NCI-H2029 treated with DMSO at 0.1 percent for 48 hours (cell line): ENCODE data around the gene LRRTM4.
"Not testable (repeated sequence)": the region's sequence is repeated elsewhere in the genome, so short reads cannot be mapped to it uniquely, and the experiment has no call there.

Experiments used
- DNase-seq: peaks from one replicate; lab custom pipeline; 2025; lab: John Stamatoyannopoulos, UW

LRRTM4 gene

DNA sequence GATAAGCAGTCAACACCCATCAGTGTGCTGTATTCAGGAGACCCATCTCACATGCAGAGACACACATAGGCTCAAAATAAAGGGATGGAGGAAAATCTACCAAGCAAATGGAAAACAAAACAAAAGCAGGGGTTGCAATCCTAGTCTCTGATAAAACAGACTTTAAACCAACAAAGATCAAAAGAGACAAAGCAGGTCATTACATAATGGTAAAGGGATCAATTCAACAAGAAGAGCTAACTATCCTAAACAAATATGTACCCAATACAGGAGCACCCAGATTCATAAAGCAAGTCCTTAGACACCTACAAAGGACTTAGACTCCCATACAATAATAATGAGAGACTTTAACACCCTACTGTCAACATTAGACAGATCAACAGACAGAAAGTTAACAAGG, 358.2 kb downstream of the LRRTM4 start:
- not testable (repeated sequence) for DNase-seq

GRCh38 chr2:77161009-77161408, 361.2 kb downstream of the LRRTM4 start:
- DNase-seq, result no peak

DNA sequence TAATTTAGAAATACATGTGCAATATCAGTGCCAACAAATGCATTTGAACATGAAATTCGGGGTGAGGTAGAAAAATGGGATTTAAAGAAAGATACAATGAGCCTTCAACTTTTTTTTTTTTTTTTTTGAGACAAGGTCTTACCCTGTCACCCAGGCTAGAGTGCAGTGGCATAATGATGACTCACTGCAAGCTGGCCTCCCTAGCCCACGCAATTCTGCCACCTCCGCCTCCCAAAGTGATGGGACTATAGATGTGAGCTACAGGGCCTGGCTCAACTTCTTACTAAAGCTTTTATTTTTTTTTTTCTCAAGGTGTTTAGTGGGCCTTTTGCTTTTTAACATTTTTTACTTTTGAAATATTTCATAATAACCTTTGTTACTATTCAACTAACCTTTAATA, 365.6 kb downstream of the LRRTM4 start:
- DNase-seq, result no peak

DNA sequence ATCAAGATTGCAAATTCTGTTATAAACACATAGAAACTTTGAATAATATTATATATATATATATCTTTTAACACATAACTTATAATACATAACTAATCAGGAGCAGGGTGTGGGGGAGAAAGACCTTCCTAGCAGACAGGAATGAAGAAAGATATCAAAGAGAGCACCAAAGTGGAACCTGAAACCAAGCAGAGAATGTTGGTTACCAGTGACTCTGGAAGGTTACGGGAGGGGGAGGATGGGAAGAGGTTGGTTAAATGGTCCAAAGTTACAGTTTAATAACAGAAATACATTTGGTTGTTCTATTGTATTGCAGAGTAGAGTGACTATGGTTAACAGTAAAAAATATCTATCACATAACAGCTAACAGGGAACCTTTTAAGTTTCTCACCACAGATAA, 366.7 kb downstream of the LRRTM4 start:
- no peak for DNase-seq

DNA sequence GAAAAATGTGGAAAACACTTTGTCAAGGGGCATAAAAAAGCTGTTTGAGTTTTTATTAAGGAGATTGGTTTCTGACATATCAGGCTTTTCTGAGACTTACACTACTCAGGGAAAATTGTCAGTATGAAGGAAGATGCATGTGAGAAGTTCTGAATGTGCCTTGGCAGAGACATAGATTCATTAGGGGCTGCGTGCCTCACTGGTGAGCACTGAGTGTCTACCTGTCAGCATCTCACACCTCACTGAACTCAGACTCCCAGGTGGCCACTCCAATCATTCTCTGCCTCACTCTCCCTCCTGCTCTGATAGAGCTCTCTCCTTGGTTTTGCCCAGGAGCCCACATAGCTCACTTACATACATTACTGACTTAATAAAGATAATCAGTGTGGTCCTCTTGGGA, 372.6 kb downstream of the LRRTM4 start:
- no peak for DNase-seq

GRCh38 chr2:77147153-77147552, 375.0 kb downstream of the LRRTM4 start:
- no peak for DNase-seq

- DNase-seq, result no peak
Measured at GRCh38 chr2:77144772-77145171, 377.4 kb downstream of the LRRTM4 start.

GRCh38 chr2:77142141-77142540, 380.0 kb downstream of the LRRTM4 start:
- DNase-seq, result no peak

DNA sequence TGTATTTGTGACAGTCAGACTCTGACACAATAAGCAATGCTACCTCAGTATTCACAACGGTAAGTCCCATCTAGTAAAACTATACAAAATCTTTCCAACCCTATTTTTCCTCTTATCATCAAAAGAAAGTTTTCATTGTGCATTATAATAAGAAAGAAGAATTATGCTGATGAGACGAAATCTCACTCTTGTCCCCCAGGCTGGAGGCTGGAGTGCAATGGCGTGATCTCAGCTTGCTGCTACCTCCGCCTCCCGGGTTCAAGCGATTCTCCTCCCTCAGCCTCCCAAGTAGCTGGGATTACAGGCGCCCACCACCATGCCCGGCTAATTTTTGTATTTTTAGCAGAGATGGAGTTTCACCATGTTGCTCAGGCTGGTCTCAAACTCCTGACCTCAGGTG, 393.7 kb downstream of the LRRTM4 start:
- DNase-seq, result not testable (repeated sequence)

DNA sequence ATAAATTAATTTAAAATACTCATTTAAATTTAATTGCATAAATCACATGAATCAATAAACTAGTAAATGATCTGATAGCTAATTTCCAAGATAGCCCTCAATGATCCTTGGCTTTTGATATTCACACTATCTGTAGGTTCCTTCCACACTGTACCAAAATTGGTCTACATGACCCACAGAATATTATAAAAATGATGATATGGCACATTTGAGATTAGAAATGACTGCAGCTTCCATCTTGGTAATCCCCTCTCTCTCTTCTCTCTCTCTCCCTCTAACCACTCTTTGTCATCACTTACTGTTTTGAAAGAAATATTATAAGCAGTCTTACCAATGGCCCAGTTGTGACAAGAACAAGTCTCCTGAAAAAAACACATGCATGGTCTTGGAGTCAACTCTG, 394.8 kb downstream of the LRRTM4 start:
- DNase-seq, result no peak

DNA sequence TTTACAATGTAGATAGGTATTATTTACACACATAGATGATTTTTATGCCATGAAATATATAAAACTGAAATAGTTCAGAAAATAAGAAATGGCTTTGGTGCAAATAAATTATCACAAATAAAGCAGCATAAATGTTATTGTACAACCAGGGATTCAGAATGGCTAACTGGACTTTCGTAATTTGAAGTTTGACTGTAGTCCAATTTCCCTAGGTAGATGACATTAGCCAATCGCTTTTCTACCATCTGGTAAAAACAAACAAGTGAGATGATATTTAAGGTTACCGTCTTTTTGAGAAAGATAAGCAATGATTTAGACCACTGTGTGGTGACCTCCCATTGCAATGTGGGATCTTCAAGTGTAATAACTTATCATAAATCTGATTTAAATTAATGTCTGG, 400.7 kb downstream of the LRRTM4 start:
- DNase-seq, result no peak

DNA sequence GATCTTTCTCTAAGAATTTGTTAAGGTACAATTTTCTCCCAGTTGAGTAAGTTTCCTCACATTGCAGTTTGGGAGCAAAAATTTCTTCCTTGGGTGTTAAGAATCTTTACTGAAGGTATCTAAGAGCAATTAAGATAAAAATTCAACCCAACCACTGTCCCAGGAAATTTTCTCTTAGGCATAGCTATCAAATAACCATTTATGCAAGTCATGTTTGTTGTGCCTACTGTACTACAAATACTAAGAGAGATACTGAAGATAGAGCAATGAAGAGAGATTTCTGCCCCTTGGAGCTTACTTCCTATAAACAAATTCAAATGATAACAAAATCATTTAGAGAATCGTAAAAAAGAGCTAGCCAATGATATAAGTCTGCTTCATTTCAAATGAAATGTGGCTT, 402.8 kb downstream of the LRRTM4 start:
- DNase-seq, result no peak

- DNase-seq, result no peak
Measured at GRCh38 chr2:77108915-77109314, 413.3 kb downstream of the LRRTM4 start.

DNA sequence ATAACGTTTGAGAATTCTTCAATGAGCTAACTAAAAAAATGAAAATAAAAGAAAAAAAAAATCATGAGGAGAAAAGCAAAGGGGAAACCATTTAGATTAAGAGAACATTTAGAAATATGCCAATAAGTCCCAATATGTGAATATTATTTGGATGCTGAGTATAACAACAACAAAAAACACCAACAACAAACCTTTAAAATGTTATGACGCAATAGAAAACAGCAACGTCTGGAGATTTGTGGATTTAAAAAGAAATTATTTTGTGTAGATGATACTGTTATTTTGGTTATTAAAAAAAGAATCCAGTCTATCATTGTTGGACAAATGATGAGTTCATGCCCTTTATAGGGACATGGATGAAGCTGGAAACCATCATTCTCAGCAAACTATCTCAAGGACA, 417.2 kb downstream of the LRRTM4 start:
- DNase-seq, result no peak

DNA sequence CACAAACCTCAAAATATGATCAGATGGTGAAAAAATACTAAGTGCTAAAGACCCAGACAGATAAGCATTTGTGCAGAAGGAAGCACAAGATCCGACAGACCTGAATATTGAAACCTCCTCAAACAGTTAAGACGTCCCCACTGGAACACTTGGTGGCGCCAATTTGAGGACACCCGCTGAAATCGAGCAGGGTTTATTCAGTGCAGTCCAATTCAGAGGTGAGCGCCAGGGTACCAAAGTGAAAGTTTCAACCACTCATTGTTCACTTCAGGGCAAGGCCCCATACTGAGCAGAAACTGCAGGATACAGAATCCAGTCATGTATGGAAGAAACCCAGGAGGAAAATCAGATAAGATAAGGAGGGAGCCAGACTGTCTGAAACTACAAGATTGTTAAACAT, 417.6 kb downstream of the LRRTM4 start:
- DNase-seq, result no peak

- no peak for DNase-seq
Measured at GRCh38 chr2:77102927-77103326, 419.2 kb downstream of the LRRTM4 start.

DNA sequence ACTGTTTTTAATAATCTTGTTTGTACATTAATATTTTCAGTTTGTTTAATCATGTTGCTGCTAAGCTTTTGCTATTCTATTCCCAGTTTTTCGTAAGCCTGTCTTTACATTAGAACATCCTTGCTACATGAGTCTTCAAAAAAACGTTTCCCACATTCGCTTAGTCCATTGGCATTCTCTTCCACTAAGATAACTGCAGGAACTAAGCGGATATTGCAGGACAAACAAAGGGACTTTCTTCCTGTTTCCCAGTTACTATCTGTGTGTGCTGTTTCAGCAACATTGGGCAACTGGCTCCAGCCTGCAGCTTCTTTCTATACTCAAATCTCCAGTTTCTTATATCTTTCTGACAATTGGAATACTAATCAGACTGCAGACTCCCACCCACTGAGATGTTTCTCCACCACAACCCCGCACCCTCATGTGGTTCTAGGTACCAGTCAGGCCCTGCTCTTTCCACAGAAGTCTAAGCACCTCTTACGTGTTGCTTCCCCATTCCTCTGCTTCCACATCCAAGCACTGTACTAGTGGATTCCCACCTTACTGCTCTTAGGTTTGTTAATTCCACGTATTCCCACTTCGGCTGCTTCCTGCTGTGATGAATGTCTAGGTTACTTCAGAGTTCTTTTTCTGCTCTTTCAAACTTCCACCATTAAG, 420.3 kb downstream of the LRRTM4 start:
- no peak for DNase-seq

DNA sequence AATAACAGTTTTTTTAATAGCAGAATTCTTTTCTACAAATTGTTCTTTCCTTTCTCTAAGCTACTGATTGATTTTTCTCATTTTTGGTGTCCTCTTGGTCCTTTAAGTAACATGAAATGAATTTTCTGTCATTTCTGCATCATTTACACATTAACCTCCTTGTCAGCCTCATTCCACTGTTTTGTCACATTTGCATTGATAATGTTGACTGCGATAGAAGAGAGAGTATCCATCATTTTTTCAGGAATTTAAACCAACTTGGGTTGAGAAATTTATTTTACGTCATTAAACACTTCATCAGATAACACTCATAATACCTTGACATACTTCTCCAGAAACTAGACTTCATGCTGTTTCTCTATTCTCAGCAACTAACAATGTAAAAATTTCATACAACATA, 422.2 kb downstream of the LRRTM4 start:
- no peak for DNase-seq

DNA sequence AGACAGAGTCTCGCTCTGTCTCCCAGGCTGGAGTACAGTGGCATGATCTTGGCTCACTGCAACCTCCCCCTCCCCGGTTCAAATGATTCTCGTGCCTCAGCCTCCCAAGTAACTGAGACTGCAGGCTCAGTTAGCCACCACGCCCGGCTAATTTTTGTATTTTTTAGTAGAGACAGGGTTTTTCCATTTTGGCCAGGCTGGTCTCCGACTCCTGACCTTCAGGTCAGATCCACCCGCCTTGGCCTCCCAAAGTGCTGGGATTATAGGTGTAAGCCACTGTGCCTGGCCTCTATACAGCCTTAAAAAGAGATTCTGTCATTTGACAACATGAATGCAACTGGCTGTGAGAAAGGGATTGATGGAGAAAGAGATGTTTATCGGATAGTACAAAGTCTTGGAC, 426.7 kb downstream of the LRRTM4 start:
- DNase-seq, result not testable (repeated sequence)

GRCh38 chr2:77095096-77095495, 427.1 kb downstream of the LRRTM4 start:
- DNase-seq, result no peak

GRCh38 chr2:77088424-77088823, 433.8 kb downstream of the LRRTM4 start:
- DNase-seq, result not testable (repeated sequence)

- DNase-seq, result no peak
Measured at GRCh38 chr2:77087987-77088414, 434.2 kb downstream of the LRRTM4 start.

DNA sequence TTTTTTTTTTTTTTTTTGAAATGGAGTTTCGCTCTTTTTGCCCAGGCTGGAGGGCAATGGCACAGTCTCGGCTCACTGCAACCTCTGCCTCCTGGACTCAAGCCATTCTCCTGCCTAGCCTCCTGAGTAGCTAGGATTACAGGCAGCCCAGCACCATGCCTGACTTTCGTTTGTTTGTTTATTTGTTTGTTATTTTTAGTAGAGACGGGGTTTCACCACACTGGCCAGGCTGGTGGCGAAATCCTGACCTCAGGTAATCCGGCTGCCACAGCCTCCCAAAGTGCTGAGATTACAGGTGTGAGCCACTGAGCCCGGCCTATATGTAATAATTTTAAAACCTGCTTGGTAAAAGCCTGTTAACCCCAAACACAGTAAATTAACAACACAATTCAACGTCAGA, 435.7 kb downstream of the LRRTM4 start:
- DNase-seq, result no peak

DNA sequence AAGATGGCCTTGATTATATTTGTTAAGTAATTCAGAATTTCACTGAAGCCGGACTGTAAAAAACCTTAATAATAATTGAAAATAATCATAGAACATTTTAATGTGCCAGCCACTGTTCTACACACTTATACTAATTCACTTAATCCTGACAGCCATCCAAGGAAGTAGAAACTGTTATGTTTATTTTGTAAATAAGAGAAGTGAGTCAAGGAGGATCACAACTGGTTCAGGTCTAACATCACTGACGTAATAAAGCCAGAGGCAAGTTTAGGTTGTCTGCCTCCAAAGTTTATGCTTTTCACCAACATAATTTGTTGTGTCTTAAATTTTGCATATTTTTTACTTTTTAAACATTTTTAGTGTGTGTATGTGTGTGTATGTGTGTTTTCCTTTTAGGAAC, 436.1 kb downstream of the LRRTM4 start:
- no peak for DNase-seq

- no peak for DNase-seq
Measured at GRCh38 chr2:77085561-77085960, 436.6 kb downstream of the LRRTM4 start.
